Activated CD8-positive, alpha-beta memory T cell treated with anti-CD3 and anti-CD28 coated beads, Interleukin-2, amount 50 U/mL, for 48 hours (primary cell): ENCODE measurements around the gene FCGR2B.
"Not testable (repeated sequence)": the region's sequence is repeated elsewhere in the genome, so short reads cannot be mapped to it uniquely, and the experiment has no call there.

Experiments used
- DNase-seq: peaks from one replicate; pipeline ENCODE4 v3.0.0-alpha.2; 2020

The FCGR2B gene

DNA sequence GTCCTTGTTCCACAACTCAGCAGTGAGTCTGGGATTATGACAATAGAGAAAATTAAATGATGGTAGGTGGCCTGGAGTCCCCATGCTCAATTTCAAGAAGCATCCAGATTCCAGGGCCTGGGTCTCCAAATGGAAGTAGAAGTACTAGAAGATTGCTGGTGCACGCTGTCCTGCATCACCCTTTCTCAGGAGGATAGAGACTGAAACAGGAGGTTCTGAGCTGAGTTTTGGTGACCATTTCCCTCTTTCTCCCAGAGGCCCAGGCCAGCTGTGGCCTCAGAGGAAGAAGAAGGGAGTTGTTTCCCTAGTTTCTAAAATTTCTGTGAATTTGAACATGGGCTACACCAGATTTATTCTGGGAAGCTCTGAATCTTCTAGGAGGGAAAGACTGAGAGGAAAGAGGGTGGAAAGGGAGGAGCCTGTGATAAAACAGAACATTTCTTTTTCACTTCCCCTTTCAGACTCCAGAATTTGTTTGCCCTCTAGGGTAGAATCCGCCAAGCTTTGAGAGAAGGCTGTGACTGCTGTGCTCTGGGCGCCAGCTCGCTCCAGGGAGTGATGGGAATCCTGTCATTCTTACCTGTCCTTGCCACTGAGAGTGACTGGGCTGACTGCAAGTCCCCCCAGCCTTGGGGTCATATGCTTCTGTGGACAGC lies at the start of gene FCGR2B:
FCGR2B (plus strand) TSS at position 460 of the 656 bp plus-strand sequence; CDS start at position 559, 99 bp downstream.
- not testable (repeated sequence) for DNase-seq

DNA sequence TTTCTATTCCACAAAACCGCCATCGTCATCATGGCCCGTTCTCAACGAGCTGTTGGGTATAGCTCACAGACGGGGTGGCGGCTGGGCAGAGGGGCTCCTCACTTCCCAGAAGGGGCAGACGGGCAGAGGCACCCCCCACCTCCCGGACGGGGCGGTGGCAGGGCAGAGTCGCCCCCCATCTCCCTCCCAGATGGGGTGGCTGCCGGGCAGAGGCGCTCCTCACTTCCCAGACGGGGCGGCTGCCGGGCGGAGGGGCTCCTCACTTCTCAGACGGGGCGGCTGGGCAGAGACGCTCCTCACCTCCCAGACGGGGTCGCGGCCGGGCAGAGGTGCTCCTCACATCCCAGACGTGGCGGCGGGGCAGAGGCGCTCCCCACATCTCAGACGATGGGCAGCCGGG lies 46.5 kb upstream of the FCGR2B start:
- DNase-seq: not testable (repeated sequence)

DNA sequence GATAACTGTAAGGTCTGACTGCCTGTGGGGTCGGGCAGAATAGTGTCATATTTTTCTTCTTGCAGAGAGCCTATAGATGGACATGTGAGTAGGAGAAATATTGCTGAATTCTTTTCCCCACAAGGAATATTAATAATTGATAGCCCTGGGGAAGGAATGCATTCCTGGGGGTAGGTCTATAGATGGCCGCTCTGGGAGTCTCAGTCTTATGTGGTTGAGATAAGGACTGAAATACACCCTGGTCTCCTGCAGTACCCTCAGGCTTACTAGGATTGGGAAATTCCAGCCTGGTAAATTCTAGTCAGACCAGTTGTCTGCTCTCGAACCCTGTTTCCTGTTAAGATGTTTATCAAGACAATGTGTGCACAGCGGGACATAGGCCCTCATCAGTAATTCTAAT lies 44.4 kb upstream of the FCGR2B start:
- not testable (repeated sequence) for DNase-seq

DNA sequence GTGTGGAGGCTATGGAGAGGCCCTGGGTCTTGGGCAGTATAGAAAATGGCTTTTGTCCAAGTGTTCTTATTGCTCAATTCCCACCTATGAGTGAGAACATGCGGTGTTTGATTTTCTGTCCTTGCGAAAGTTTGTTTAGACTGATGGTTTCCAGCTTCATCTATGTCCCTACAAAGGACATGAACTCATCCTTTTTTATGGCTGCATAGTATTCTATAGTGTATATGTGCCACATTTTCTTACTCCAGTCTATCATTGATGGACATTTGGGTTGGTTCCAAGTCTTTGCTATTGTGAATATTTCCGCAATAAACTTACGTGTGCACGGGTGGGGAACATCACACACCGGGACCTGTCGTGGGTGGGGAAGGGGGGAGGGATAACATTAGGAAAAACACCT lies 42.5 kb upstream of the FCGR2B start:
- DNase-seq: not testable (repeated sequence)

DNA sequence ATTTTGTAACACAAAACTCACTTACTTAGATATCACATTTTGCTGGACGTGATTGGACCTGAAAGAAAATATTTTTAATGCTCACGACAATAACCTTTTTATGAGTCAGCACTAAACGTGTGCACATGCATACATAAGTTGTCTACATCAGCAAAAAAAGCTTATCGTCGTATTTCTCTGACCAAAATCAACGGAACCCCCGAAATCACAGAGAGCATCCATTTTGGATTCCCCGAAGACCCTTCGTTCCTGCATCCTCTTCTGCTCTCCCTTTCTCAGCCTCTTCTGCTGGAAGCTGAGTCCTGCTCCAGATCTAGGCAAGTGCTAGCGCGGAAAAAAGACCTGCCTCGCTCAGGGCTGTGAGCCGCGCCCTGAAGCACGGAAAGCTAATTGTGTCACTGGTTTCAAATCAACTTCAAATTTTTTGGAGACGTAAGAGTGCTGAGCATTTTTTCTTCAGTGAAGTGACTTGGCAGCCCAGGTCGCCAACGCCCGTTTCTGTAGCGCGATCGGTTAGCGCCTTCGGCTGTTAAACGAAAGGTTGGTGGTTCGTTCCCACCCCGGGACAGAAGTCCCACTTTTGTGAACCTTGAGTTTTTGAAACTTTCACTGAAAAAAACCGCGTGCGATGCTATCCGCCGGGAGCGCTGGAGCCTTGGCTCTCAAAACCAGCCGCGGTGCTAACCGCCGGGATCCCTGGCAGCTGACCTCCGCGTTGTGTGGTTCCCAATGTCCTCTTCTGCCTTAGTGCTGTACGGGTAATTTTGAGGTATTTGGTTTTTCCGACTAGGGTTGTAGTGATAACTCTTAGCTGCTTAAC lies 41.6 kb upstream of the FCGR2B start:
- peak; percentile 98 for DNase-seq

DNA sequence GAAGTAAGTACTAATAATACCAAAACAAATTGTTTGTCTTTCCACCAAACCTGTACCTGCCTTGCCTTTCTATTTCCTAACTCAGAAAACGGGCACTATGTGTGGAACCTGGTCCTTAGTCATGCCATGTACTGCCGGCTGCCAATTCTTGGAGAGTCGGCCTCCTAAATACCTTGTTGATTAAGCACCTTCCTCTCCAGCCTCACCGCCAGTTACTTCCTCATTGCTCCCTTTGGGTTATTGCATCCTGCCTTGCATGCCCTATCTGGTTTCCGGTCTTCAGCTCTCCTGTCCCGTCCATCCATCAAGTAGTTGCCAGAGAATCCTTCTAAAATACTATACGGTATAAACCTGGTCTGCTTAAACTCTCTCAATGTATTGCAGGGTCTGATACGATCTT lies 40.9 kb upstream of the FCGR2B start:
- DNase-seq: not testable (repeated sequence)

DNA sequence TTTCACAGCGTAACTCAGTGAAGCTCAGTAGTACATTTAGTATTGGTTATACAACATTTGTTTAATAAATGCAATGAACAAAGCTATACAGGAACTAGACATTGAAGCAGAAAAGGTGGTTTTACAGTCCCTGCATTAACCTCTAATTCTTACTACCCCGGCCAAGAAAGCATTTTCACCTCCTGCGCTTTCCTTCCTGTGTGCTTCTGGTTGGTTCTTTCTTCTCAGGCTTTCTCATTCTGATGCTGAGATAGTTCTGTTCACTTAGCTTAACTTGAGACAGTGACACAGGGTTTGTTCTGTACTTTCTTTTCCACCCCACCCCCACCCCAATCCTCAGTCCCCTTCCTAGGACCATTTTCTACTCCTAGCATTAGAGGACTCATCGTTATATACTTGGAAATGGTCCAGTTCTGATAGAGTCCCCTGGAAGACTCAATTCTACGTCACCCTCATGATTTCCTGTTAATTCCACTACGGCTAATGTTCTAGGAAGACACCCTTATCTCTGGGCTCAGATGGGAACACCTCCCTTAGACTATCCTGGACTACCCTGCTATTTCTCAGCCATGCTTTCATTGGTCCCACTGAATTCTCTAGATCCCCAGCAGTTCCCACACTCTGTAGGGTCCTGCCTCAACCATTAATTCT lies 39.4 kb upstream of the FCGR2B start:
- not testable (repeated sequence) for DNase-seq

DNA sequence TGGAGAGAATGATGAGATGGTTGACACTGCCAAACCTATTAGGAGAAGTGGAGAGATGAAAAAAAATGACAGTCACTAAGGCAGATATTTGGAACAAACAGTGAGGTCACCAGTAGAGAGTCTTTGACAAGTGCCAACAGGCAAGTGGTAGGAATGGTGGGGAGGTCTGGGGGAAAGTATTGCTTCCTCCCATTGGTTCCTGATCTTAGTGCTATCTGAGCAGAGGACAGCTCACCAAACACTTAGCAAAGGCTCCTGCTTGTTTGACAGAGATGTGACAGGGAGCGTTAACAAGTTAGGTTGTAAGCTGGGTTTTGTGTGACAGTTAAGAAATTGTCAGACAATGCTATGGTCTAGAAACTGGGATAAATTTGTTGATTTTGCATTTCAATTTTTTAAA lies 38.3 kb upstream of the FCGR2B start:
- not testable (repeated sequence) for DNase-seq

DNA sequence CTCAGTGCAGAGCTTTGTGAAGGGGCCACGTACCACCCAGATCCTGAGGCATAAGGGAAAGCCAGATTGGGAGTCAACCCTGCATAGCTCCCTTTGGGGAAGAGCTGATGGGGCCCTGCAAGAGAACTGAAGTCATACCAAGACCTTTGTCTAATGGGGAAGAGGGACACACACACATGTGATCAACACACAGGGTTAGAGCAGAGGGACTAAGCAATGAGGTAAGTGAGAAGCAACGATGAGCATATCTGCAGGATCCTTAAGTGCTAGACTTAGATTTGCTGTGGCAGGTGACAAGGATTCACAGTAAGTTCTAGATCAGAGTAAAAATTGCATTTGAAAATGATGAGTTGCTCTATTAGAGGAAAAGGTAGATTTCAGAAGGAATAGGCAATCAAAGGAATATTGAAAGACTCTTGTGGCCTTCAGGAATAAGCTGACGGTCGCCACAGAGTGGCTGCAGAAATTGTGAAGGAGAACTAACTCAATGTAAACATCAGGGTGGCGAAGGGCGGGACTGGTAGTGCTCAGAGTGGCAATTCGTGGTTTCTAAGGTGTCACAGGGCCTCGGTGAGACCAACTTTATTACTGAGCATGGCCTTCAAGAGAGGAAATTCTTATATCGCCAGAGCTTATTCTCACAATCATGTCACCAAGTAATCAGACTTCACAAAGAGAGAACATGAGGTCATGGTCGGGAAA lies 36.3 kb upstream of the FCGR2B start:
- DNase-seq: not testable (repeated sequence)

DNA sequence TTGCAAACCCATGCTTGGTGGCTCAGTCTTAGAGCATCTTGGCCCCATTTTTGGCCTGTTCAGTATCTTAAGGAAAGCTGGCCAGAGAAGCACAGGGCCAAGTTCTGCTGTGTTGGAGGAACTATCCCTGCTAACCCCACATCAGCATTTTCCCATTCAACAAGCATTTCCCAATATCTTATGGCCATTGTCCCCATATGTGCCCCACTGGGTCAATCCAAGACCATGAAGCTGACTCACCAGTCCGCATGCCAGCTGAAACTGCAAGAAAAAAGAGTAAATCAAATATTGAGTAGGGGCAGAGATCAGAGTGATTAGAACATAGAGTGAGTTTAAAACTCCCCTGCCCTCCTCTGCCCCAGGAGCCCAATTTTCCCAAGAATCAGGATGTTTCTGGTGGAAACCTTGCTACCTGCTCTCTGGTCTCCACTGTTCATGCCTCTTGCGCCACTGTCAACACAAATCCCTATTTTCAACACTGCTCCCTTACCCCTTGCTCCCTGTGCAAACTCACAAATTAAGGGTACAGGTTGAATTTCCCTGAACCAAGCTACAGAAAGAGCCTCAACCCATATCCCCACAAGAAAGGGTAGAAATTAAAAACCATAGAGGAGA lies 32.7 kb upstream of the FCGR2B start:
- DNase-seq: not testable (repeated sequence)

DNA sequence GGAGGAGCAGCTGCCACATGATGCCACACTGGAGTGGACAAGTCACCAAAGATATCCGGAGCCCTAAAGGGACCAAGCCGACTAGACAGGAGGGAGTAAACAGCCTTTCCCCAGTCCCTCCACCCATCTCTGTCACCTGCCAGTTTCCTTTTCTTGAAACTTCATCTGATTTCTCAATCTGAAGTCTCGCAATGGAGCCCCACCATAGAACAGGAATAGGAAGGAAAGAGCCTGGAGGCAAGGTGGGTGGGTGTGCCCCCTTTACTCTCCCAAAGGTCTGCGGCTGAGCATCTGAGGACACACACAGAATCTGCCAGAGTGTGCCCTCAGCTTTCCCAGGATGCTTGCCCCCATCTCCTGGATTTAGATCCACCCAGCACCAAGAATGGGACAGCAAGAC lies 31.9 kb upstream of the FCGR2B start, which contains the start of gene FCGR3B:
FCGR3B (minus strand) TSS at position 101 of the 400 bp plus-strand sequence; CDS start at position 19, 82 bp downstream.
- no peak for DNase-seq

DNA sequence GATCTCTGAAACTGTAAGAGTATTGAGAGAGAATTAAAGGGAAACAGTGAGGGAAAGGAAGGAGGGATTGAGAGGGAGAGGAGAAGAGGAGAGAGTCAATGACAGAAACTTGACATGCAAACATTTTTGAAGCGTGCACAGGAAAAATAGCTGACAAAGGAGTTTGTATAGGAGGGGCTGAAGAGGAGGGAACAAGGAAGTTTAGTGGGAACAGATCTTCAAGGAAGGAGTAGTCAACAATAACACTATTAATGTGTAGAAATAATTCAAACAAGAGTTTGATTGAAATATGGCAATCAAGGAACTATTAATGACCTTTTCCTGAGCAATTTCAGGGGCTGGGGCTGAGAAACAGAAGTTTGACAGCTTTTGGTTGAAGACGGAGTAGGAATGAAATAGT lies 27.9 kb upstream of the FCGR2B start:
- not testable (repeated sequence) for DNase-seq

DNA sequence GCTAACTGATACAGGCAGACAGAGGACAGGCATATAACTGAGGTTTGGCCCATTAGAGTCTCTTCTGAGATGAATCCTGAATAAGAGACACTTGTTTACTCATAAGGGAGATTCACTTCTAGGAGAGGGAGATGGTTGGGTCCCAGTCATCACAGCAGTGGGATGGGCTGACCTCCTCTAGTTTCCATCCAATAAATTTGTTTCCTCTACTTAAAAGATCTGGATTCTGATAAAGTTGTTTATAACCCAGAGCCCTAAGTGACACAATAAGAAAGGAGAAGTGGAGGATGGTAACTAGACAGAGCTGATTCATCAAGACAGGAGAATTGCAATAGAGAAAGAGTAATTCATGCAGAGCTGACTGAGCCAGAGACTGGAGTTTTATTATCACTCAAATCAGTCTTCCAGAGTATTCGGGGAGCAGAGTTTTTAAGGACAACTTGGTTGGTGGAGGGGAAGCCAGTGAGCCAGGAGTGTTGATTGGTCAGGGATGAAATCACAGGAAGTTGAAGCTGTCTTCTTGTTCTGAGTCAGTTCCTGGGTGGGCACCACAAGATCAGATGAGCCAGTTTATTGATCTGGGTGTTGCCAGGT lies 26.7 kb upstream of the FCGR2B start:
- not testable (repeated sequence) for DNase-seq

DNA sequence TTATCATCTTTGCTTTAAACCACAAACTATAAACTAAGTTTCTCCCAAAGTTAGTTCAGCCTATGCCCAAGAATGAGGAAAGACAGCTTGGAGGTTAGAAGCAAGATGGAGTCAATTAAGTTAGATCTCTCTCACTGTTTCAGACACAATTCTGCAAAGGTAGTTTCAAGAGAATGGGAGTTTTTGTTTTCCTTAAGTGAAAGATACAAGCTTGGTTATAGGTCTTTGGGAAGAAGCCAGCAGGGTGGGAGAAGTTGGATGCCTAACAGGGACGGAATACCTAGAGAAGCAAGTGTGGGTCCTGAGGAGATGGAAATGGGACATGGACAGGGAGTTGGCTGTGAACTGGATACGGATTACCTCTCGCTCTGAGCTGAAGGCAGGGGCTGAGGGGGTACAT lies 26.0 kb upstream of the FCGR2B start:
- not testable (repeated sequence) for DNase-seq

DNA sequence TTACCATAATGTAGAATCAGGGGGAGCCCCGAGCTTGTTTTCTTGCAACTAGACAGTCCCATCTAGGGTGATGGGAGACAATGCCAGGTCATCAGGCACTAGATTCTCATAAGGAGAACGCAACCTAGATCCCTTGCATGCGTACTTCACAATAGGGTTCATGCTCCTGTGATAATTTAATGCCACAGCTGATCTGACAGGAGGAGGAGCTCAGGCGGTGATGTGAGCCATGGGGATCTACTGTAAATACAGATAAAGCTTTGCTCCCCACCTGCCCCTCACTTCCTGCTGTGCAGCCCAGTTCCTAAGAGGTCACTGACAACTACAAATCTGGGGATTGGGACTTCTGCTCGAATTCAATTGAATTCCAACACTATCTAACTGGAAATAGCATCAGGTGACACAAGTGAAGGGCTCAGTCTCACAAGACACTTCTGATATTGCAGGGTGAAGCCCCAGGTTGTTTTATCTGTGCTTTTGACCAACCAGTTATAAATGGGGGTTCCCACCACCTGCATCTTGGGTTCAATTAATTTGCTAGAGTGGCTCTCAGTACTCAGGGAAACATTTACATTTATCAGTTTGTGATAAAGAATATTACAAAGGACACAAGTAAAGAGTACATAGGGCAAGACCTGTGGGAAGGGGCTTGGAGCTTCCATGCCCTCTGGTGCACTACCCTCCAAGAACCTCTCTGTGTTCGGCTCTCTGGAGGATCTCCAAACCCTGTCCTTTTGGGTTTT lies 24.5 kb upstream of the FCGR2B start:
- not testable (repeated sequence) for DNase-seq

DNA sequence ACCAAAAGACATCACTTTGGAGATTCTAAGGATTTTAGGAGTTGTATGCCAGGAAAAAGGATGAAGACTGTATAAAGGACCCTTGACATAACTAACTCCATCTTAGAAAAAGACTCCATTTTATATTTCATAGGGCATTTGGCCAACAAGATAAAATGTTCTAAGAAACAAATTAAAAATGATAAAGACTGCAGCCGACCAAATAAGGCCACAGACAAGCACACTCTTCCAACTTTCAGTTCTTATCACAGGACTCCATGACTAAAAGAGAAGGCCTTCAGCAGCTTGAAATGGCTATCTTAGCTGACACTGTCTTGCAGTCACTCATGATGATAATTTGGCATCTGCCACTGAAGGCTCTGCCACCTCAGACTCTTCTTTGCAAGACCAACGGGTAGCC lies 23.7 kb upstream of the FCGR2B start:
- DNase-seq: not testable (repeated sequence)

DNA sequence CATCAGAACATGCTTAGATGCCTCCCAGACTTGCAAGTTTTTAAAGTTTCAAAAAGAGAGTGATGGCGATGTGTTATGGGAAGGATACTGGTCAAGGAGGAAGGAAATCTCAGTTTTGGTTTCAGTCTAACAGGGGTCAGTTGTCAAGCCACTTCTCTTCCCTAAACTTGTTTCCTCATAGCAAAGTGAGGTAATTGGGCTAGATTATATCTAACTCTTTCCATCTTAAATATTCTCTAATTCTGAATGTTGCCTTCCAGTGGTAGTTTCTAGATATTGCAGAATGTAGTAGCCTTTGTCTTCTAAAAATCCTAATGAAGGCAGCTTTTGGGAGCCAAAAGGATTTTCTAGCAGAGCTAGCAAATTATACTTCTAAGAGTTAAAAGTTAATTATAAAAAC lies 20.2 kb upstream of the FCGR2B start:
- DNase-seq: not testable (repeated sequence)

DNA sequence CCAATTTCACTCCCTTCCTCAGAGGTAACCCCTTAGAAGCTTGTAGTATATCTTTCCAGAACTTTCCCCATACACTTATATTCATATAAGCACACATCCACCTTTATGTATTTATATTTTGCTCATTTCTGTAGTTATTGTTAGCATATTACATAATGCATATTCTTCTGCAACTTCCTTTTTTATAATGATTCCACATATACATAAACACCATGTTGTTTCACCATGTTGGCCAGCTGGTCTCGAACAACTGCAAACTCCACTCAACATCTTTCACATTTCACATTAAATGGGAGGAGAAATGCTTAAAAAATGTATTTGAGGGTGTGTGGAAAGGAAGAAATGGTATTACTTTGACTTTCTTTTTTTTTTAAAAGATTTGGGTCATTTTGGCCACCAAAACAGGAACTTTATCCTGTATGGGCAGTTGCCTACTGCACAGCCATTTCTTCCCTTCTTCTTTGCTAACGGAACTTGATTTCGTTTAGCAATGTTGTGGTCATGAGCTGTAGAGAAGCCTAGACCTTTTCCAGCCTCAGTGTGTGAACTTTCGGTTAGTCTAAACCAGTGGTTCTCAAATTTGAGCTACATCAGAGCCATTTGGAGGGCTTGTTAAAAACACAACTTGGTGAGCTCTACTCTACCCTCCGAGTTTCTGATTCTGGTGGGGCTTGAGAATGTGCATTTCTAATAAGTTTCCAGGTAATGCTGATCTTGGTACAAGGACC lies 19.3 kb upstream of the FCGR2B start:
- not testable (repeated sequence) for DNase-seq

DNA sequence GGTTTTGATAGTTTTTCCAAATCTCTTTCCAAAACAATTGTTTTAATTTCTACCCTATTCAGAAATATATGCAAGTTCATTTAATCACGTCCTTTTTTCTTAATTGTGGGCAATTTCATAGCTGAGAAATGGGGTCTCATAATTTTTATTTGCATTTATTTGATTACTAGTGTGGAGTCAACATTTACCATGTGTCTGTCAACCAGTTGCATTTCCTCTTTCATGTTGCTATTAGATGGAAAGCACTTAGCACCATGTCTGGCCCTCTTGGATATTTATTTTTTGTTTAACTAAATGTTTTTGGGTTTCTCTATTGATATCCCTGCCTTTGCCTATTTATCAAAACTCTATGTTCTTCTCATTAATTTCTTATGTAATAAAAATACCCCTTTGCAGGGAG lies 18.1 kb upstream of the FCGR2B start:
- not testable (repeated sequence) for DNase-seq
